NCI-H446 (cell line): ENCODE data around the gene MYCN.
"Not testable (repeated sequence)": the region's sequence is repeated elsewhere in the genome, so short reads cannot be mapped to it uniquely, and the experiment has no call there.

Experiments used
- DNase-seq, 2 experiments: peaks; one replicate each; lab custom pipeline; 2025; lab: John Stamatoyannopoulos, UW

Gene MYCN

DNA sequence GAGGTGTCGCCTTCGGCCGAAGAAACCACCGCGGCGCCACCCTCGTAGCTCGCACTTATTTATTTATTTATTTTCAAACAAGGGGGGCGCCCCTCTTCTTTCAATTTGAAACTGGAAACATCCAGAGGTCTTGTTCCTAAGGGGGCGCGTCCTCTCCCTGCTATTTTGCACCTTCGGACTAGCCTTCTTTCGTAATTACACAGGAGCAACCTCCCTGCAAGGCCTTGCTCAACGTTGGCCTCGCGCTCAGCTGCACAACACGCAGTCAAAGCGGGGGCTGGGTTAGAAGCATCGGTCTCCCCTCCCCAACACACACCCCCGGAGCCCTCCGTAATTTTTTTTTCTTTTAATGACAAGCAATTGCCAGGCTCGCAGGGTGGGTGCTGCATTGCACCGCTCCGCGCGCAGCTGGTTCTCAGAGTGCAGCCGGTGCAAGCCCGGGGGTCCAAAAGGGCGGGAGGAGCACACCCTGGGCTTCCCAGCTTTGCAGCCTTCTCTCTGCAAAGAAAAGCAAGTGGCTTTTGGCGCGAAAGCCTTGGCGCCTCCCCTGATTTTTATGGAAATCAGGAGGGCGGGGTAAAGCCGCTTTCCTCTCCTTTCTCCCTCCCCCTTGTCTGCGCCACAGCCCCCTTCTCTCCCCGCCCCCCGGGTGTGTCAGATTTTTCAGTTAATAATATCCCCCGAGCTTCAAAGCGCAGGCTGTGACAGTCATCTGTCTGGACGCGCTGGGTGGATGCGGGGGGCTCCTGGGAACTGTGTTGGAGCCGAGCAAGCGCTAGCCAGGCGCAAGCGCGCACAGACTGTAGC, at the start of gene MYCN:
Gene MYCN (plus strand): TSS at position 697 of the 807 bp plus-strand sequence. CDS start 1,515 bp downstream, outside the sequence.
- DNase-seq: peak; percentile 67 to 72

DNA sequence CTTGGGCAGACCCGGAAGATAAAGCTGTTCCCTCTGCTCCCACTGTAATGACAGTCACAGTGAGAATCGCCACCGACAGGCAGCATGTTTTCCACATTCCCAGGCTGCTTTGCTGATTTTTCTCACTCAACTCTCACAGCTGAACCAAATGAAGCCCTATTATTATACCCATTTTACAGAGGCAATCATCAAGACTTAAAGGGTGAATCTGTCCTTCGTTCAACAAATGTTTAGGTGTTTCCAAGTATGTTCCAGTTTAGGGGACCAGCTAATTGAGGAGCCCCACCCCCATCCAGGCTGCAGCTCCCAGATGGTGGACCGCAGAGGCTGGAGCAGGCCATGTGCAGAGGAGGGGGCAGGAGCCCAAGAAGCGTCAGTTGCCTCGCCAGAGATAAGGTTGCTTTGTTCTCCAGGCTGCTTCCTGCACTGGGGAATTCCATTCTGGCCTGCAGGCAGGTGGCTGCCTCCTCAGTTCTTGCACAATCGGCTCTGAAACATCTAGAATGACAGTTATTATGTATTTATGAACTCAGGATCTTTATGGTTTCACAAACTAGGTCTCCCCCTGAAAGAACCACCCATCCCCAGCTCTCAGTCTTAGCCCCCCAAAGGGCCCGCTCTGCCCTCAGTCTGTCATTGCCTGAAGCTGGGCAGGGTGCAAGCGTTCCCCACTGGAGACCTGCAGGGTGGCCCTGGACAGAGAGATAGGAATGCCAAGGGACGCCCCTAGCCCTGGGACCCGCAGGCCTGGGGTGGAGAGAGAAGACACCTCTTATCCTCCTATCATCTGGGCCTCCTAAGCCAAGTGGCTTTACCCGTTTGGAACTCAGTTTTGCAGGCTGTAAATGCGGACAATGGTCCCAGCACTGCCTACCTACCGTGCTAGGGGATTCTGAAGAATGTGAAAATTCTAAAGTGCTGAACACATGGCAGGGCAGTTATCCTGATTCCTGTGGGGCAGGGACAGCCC, 49.1 kb upstream of the MYCN start:
- no peak for DNase-seq

- peak in 1 of 2 experiments; percentile 26 for DNase-seq
Measured at GRCh38 chr2:15892151-15892880, 48.0 kb upstream of the MYCN start.

DNA sequence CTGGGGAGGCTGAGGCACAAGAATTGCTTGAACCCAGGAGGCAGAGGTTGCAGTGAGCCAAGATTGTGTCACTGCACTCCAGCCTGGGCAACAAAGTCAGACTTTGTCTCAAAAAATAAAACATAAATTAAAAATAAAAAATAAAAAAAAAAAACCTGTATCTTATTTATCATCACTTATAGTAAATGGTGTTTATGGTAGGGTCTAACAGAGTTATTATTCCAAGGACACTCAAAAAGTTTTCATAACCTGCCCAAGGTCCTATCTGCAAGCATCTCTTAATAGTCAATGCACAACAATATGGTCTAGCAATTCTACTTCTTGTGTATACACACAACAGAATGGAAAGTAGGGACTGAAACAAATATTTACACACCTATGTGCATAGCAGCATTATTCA, 47.3 kb upstream of the MYCN start:
- DNase-seq: no peak

GRCh38 chr2:15893689-15894480, 46.5 kb upstream of the MYCN start:
- no peak for DNase-seq

- DNase-seq: no peak
Measured at GRCh38 chr2:15894481-15895144, 45.7 kb upstream of the MYCN start.

DNA sequence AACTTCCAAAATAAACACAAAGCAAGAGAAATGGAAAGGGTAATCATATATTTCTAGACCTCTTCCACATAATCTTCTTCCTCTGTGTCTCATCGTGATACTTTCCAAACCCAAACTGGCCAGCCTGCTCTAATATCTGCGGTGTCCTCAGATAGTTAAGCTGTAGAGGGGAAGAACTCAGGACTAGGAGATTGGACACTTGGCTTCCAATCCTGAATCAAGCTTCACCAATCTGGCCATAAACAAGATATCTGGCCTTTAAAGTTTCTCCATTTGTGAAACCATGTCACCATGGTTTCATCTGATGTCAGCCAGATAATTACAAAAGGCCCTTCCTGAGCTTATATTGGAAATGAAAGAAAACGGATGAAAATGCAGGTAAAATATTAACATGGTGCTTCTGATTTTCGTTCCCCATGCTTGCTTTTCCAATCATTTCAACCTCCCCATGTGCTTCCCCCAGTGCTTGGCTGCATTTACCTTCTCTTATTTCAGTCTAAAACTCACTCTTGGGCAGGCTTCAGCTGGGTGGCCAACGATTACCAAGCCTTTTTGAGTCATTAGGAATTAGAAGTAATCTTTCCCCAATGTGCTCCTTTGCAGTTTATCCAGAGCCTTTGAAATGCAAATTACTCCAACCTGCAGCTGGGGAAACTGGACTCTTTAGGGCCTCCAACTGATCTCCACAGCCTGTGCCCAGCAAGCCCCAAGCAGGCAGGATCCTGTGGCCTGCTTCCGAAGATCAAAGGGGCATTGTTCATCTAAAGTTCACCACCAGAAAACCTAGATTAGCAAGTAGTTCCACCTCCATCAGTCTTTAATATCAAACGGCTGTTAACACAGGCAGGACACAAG, 44.5 kb upstream of the MYCN start:
- no peak for DNase-seq

DNA sequence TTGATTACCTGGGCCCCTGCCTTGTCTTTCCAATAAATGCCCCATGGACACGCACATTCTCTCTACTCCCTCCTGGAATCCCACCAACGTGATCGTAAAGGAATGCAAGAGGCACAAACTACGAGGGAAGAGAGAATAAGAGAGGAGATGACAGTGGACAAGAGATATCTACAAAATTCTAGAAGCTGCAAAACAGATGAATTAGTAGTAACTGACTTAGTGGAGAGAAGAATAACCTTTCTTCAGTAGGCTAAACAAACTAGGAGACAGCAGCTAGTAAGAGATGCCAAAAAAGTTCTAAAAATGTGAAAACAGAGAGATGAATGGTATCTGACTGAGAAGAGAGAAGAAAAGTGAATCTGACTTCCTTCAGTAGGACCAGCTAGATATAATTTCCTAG, 43.5 kb upstream of the MYCN start:
- no peak for DNase-seq

DNA sequence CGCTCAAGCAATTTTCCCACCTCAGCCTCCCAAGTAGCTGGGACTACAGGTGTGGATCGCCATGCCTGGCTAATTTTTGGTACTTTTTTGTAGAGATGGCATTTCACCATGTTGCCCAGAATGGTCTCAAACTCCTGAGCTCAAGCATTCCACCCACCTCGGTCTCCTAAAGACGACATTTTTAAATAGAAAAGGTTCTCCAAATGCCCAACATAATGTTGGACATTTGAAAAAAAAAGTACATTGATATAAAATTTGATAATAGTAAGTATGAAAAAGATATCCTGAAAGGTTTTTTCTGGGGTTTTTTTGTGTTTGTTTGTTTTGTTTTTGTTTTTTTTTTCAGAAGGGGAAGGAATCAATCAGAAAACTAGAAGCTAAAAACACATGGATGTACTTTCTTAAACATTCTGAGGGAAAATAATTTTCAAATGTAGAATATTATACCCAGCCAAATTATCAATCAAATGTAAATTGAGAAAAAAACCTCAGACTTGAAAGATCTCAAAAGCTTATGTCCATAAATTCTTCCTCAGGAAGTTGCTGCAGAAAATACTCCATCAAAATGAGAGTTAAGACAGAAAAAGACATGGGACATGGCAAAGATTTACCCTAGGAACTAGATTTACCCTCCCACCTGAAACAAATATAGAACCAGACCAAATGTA, 42.8 kb upstream of the MYCN start:
- DNase-seq: no peak

- no peak for DNase-seq
Measured at GRCh38 chr2:15899327-15899612, 41.1 kb upstream of the MYCN start.

GRCh38 chr2:15899751-15900493, 40.4 kb upstream of the MYCN start:
- no peak for DNase-seq

DNA sequence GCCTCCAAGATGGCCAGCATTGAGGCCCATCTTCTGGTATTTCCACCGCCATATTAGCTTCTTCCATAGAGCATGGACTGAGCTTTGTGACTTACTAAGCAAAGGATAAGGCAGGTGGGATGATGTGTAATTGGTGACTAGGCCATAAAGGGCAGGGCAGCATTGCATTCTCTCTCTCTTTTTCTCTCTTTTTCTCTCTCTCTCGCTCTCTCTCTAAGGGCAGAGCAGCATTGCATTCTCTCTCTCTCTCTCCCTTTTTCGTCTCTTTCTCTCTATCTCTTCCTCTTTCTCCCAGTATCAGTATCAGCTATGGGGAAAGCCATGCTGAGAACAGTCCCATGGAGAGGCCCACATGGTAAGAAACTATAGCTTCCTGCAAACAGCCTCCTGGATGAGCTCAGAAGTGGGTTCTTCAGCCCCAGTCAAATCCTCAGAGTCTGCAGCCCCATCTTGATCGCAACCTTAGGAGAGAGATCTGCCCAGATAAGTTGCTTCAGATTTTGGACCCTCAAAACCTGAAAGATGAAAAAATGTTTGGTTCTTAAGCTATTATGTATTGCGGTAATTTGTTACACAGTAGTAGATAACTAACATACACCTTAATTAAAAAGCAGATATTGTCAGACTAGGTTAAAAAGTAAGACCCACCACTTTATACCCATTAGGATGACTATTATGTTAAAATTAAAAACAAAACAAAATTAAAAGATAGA, 39.1 kb upstream of the MYCN start:
- DNase-seq: no peak

DNA sequence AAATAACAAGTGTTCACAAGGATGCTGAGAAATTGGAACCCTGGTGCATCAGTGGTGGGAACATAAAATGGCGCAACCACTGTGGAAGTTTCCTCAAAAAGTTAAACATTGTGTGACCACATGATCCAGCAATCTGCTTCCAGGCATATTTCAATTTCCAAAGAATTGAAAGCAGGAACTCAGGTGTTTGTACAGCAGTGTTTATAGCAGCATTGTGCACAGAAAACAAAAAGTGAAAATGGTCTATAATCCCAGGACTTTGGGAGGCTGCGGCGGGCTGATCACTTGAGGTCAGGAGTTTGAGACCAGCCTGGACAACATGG, 38.6 kb upstream of the MYCN start:
- no peak for DNase-seq

DNA sequence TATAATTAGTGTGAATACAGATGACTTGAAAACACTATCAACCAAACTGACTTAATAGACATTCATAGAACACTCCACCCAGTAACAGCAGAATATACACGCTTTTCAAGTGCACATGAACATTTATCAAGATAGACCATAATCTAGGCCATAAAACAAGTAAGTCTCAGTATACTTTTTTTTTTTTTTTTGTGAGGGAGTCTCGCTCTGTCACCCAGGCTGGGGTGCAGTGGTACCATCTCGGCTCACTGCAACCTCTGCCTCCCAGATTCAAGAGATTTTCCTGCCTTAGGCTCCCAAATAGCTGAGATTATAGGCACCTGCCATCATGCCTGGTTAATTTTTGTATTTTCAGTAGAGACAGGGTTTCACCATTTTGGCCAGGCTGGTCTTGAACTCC, 36.4 kb upstream of the MYCN start:
- not testable (repeated sequence) for DNase-seq

DNA sequence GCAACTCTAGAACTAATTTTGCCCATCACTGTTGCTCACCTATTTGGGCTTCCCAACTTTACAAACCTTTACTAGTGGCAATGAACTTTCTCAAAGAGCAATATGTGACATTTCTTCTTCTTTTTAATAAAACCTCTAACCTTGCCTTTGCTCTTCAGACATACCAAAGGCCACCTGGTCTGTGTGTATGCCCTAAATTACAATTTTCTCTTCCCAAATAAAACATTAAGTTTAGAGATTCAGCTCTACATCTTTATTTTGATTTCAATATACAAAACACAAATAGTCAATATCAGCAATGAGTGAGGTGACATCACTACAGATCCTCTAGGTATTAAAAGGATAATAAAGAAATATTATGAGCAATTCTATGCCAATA, 35.1 kb upstream of the MYCN start:
- DNase-seq: no peak

- DNase-seq: no peak
Measured at GRCh38 chr2:15905986-15906491, 34.3 kb upstream of the MYCN start.

GRCh38 chr2:15906778-15907177, 33.6 kb upstream of the MYCN start:
- no peak for DNase-seq
